Colonic mucosa (tissue), 4 donors: ENCODE measurements around the gene NUSAP1. TPM values are rescaled to one million over a fixed set of nuclear protein-coding genes. Genes with fewer than 3 reads are reported as not detected.
"Not testable (repeated sequence)": the region's sequence is repeated elsewhere in the genome, so short reads cannot be mapped to it uniquely, and the experiment has no call there.

ENCODE experiments used
- DNase-seq: peaks from one replicate; pipeline ENCODE4 v3.0.0-alpha.2; 2020
- H3K27ac ChIP-seq: fragments of 200-600 bp; one replicate; pipeline ENCODE4 v1.8.0; 2021
- H3K27me3 ChIP-seq: fragments of 200-600 bp; one replicate; pipeline ENCODE4 v1.8.0; 2021
- H3K36me3 ChIP-seq: fragments of 200-600 bp; one replicate; pipeline ENCODE4 v1.8.0; 2021
- H3K4me1 ChIP-seq: fragments of 200-600 bp; one replicate; pipeline ENCODE4 v1.8.0; 2021; ENCODE audit warnings: mild to moderate bottlenecking
- H3K4me3 ChIP-seq: fragments of 200-600 bp; one replicate; pipeline ENCODE4 v1.8.0; 2021
- H3K9ac ChIP-seq, 2 donors: one replicate each; pipeline ENCODE4 v1.7.0; 2013; ENCODE audit warnings: control low read depth in 2 of 2, low read depth in 2 of 2, low read length in 2 of 2
- H3K9me3 ChIP-seq: fragments of 200-600 bp; one replicate; pipeline ENCODE4 v1.8.0; 2021
- intact Hi-C: fragments of 100-400 bp; cut with DNase I; formaldehyde crosslinking; loops from one replicate; pipeline ENCODE4 v1.14.1; 2022
- total RNA-seq, 2 donors: library from RNA; stranded (reverse); fragmentation: NEBNext Ultra II Directional in 1 of 2; extraction: Animal tissue kit (Norgen Biotek cat#: 25700) in 1 of 2; gene quantifications; one replicate each; pipeline ENCODE4 v1.2.1, GENCODE V29; 2021
- TF ChIP-seq, protein P1 (sequence below): fragments of 200-600 bp; IDR thresholded peaks from one replicate; pipeline ENCODE4 v1.8.0; 2022; ENCODE audit warnings: antibody characterized with exemption, mild to moderate bottlenecking
- donor health status: healthy.
- donor health status: DM: no; HTN: no; CAD: no.
- donor health status: DM: no; HTN: no; CAD: no.

Gene NUSAP1
- total RNA-seq, 2 donors from 2014 or later, result 28.6 to 86.4 TPM

DNA sequence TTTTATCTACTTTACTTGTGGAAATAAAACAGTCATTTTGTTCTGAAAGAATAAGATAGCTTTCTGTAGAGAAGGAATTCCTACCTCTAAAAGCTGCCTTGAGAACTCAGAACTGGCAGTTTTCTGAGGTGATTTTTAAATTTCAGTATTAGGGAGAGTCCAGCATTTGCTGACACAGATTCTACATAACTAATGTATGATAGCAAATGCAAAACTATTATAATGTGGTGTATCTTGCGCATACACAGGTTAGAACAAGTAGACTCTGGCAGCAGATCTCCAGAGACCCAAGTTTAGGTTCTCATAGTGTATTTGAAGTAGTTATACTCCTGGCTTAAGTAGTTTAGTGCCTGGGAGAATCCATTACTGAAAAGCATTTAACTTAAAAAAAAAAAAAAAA lies 31.1 kb upstream of the NUSAP1 start:
- no peak overlapping the region for H3K27ac ChIP-seq
- H3K9ac ChIP-seq, result no peak overlapping the region
- no peak for DNase-seq
- TF ChIP-seq, protein P1, sequence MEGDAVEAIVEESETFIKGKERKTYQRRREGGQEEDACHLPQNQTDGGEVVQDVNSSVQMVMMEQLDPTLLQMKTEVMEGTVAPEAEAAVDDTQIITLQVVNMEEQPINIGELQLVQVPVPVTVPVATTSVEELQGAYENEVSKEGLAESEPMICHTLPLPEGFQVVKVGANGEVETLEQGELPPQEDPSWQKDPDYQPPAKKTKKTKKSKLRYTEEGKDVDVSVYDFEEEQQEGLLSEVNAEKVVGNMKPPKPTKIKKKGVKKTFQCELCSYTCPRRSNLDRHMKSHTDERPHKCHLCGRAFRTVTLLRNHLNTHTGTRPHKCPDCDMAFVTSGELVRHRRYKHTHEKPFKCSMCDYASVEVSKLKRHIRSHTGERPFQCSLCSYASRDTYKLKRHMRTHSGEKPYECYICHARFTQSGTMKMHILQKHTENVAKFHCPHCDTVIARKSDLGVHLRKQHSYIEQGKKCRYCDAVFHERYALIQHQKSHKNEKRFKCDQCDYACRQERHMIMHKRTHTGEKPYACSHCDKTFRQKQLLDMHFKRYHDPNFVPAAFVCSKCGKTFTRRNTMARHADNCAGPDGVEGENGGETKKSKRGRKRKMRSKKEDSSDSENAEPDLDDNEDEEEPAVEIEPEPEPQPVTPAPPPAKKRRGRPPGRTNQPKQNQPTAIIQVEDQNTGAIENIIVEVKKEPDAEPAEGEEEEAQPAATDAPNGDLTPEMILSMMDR, result no peak
- H3K4me1 ChIP-seq, result no peaks in the 10 kb centered on the region
- H3K4me3 ChIP-seq, result no peak overlapping the region
- no peaks in the 10 kb centered on the region for H3K27me3 ChIP-seq
- no peaks in the 10 kb centered on the region for H3K36me3 ChIP-seq
- no peaks in the 10 kb centered on the region for H3K9me3 ChIP-seq
- intact Hi-C loops, result no loop called here

GRCh38 chr15:41304149-41304770 lies 28.4 kb upstream of the NUSAP1 start:
- no peaks in the 10 kb centered on the region for H3K4me1 ChIP-seq
- H3K27ac ChIP-seq, result no peak overlapping the region
- no peaks in the 10 kb centered on the region for H3K36me3 ChIP-seq
- no peak overlapping the region for H3K4me3 ChIP-seq
- no peak overlapping the region for H3K9ac ChIP-seq
- no peaks in the 10 kb centered on the region for H3K27me3 ChIP-seq
- intact Hi-C loops, result no loop called here
- TF ChIP-seq, protein P1, result no peak
- DNase-seq, result no peak
- H3K9me3 ChIP-seq, result no peaks in the 10 kb centered on the region

GRCh38 chr15:41307679-41308078 lies 25.0 kb upstream of the NUSAP1 start:
- Histone ChIP-seq H3K9ac (no peak overlapping the region), H3K27me3 (no peaks in the 10 kb centered on the region), H3K4me3 (no peak overlapping the region), H3K4me1 (no peaks in the 10 kb centered on the region), H3K27ac (no peak overlapping the region), H3K9me3 (no peaks in the 10 kb centered on the region), H3K36me3 (no peaks in the 10 kb centered on the region)
- intact Hi-C loops, result no loop called here
- TF ChIP-seq, protein P1, result no peak
- DNase-seq, result no peak

DNA sequence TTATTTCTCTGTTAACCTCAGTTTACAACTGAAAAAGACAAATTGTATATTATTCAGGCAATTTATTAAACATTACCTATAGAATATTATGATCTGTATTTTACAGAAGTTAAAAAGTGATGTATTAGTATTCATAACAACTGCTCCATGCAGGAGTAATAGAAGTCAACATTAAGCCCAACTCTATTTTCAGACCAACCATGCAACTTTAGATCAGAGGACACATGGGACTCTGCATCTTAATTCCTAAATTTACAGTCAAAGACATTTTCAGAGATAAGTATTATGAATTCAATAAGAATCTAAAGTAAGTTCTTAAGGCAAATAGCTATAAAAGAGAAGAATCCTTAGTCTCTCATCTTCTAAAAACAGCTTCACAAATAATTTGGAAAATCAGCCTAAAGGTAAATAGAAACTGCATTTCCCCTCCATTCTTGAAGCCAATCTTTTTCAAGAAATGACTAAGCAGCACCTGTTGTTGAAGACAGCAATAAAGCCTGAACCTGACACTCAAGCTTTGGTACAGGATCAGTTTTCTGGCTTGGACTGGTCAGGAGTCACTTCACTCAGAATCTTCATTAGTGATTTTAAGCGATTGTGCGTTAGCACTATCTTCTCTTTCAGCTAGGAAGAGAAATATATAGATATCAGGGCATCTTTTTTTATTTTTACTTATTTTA lies 23.3 kb upstream of the NUSAP1 start:
- no peak overlapping the region for H3K9ac ChIP-seq
- no peak overlapping the region for H3K27ac ChIP-seq
- TF ChIP-seq, protein P1, result no peak
- H3K4me3 ChIP-seq, result no peak overlapping the region
- no peaks in the 10 kb centered on the region for H3K27me3 ChIP-seq
- H3K36me3 ChIP-seq, result no peaks in the 10 kb centered on the region
- intact Hi-C loops, result no loop called here
- no peaks in the 10 kb centered on the region for H3K4me1 ChIP-seq
- DNase-seq, result no peak
- no peaks in the 10 kb centered on the region for H3K9me3 ChIP-seq

DNA sequence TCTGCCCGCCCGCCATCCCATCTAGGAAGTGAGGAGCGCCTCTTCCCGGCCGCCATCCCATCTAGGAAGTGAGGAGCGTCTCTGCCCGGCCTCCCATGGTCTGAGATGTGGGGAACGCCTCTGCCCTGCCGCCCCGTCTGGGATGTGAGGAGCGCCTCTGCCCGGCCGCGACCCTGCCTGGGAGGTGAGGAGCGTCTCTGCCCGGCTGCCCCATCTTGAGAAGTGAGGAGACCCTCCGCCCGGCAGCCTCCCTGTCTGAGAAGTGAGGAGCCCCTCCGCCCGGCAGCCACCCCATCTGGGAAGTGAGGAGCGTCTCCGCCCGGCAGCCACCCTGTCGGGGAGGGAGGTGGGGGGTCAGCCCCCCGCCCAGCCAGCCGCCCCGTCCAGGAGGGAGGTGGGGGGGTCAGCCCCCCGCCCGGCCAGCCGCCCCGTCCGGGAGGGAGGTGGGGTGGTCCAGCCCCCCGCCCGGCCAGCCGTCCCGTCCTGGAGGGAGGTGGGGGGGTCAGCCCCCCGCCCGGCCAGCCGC lies 11.8 kb upstream of the NUSAP1 start:
- intact Hi-C loops, result loop anchor here (10.0 kb wide), 1 partner anchor 46 kb away; no protein-coding TSS in a partner anchor
- not testable (repeated sequence) for H3K4me1 ChIP-seq, H3K27ac ChIP-seq, H3K9me3 ChIP-seq, H3K9ac ChIP-seq, DNase-seq, H3K4me3 ChIP-seq, H3K36me3 ChIP-seq, H3K27me3 ChIP-seq

DNA sequence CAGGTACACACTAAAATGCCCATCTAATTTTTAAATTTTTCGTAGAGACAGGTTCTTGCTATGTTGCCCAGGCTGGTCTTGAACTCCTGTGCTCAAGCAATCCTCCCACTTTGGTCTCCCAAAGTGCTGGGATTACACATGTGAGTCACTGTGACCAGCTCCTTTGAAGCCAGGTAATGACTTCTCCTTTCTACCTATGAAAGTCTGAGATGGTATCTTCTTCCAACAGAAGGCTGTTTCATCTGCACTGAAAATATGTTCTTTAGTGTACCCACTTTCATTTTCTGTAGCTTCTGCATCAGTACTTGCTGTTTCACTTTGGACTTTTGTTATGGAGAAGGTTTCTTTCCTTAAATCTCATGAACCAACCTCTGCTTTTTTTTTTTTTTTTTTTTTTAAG lies 9.1 kb upstream of the NUSAP1 start:
- TF ChIP-seq, protein P1, result no peak
- intact Hi-C loops, result loop anchor here (10.0 kb wide), 1 partner anchor 49 kb away; no protein-coding TSS in a partner anchor

More for the DNA sequence above, 9.1 kb upstream of the NUSAP1 start:
- DNase-seq, result no peak
- Histone ChIP-seq H3K27ac (no peak overlapping the region), H3K4me1 (no peaks in the 10 kb centered on the region), H3K9ac (no peak overlapping the region), H3K27me3 (no peaks in the 10 kb centered on the region), H3K9me3 (no peaks in the 10 kb centered on the region), H3K36me3 (no peaks in the 10 kb centered on the region), H3K4me3 (no peak overlapping the region)
